ENCODE measurements around the gene EYA2.

DNA sequence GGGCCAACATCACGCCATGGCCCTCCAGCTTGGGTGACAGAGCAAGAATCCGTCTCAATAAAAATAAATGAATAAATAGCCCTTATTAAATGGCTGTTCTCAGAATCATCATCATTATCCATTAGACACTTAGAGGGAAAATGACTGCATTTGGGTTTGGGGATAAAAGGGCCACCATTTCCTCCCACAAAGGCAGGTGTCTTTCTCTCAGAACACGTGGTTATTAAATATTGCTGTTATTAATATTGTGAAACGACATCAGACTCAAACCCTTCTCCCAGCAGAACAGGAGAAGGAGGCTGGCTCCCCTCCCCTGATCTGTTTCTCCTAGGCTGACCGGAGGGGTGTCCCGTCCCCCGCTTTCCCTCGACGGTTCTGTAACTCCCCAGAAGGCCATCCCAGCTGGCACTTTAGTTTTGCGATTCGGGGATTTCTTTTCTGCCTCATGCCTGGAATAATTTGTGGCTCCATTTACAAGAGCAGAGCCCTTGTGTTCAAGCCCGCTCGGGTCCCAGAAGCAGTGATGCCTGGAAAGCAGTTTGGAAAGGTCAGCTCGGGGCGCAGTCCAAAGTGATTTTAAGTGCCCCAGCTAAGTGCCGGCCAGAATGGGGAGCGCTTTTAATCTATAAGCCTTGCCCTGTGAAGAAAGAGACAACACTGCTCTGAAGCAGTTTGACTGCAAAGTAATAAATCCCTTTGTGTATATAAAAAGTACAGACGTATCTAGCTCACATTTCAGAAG is 41.9 kb downstream of the EYA2 start:
- TF ChIP-seq, protein P1, sequence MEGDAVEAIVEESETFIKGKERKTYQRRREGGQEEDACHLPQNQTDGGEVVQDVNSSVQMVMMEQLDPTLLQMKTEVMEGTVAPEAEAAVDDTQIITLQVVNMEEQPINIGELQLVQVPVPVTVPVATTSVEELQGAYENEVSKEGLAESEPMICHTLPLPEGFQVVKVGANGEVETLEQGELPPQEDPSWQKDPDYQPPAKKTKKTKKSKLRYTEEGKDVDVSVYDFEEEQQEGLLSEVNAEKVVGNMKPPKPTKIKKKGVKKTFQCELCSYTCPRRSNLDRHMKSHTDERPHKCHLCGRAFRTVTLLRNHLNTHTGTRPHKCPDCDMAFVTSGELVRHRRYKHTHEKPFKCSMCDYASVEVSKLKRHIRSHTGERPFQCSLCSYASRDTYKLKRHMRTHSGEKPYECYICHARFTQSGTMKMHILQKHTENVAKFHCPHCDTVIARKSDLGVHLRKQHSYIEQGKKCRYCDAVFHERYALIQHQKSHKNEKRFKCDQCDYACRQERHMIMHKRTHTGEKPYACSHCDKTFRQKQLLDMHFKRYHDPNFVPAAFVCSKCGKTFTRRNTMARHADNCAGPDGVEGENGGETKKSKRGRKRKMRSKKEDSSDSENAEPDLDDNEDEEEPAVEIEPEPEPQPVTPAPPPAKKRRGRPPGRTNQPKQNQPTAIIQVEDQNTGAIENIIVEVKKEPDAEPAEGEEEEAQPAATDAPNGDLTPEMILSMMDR (conservative IDR thresholded peaks at IDR 0.05 in 1 of 2, IDR thresholded peaks at IDR 0.05 in 1 of 2; ENCODE audit: extremely low read depth in 1 of 2, insufficient read depth in 1 of 2, low read depth in 1 of 2, low read length in 2 of 2): no peak
- no peak for TF ChIP-seq EZH2 (IDR thresholded peaks at IDR 0.05; ENCODE audit: borderline replicate concordance, low read length)

Measured in mammary epithelial cell (primary cell).